Neuron (in vitro differentiated cells): ENCODE results near the gene GFOD1.

ENCODE experiments used
- H2AFZ ChIP-seq: one replicate; pipeline ENCODE4 v1.6.1; 2013; ENCODE audit warnings: low read depth, mild to moderate bottlenecking, inconsistent platforms, low read length, moderate library complexity
- H3K27me3 ChIP-seq: one replicate; pipeline ENCODE4 v1.6.1; 2013; ENCODE audit warnings: low read length; ENCODE audit not compliant: insufficient read depth
- H3K36me3 ChIP-seq: one replicate; pipeline ENCODE4 v1.6.1; 2013; ENCODE audit warnings: low read length; ENCODE audit not compliant: insufficient read depth
- H3K4me1 ChIP-seq: one replicate; pipeline ENCODE4 v1.6.1; 2013; ENCODE audit warnings: low read length; ENCODE audit not compliant: insufficient read depth
- H3K4me3 ChIP-seq: 2 replicates; pipeline ENCODE4 v1.5.1; 2013; ENCODE audit warnings: mild to moderate bottlenecking, low read length, moderate library complexity
- H3K9me3 ChIP-seq: one replicate; pipeline ENCODE4 v1.6.1; 2013; ENCODE audit warnings: low read length

The GFOD1 gene

GRCh38 chr6:13412639-13413465, 74.5 kb downstream of the GFOD1 start:
- Histone ChIP-seq H2AFZ (no peak overlapping the region), H3K36me3 (no peaks in the 10 kb centered on the region), H3K4me3 (no peak overlapping the region), H3K27me3 (no peaks in the 10 kb centered on the region), H3K9me3 (no peaks in the 10 kb centered on the region), H3K4me1 (peaks cover 12% of the 10 kb centered on the region)

DNA sequence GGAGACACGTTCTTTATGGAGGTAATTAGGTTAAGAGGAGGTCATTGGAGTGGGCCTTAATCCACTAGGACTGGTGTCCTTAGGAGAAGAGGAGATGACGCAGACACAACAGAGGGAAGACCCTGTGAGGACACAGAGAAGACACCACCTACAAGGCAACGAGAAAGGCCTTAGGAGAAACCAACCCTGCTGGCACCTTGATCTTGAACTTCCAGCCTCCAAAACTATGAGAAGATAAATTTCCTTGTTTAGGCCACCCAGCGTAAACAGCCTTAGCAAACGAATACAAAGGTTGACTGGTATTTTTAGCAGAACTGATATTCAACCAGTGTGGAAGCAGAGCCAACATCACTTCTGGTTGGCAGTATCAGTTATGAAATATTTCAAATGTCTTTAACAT, 75.2 kb downstream of the GFOD1 start:
- Histone ChIP-seq H3K9me3 (no peaks in the 10 kb centered on the region), H3K27me3 (no peaks in the 10 kb centered on the region), H3K36me3 (no peaks in the 10 kb centered on the region), H2AFZ (no peak overlapping the region), H3K4me1 (peaks cover 19% of the 10 kb centered on the region), H3K4me3 (no peak overlapping the region)

DNA sequence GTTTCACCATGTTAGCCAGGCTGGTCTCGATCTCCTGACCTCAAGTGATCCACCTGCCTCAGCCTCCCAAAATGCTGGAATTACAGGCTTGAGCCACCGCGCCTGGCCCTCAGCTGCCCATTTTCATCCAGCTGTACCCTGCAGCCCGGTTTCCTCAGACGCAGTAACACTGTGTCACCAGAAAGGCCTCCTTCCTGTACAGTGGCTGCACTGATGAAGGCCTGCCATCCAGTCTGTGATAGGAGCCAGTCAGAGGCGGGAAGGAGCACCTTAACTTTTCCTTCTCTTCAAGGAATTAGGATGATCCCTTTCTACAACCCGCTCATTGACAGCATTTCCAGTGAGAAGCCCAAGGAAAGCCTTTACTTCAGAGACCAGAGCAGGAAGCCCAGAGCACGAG, 75.9 kb downstream of the GFOD1 start:
- Histone ChIP-seq H3K27me3 (no peaks in the 10 kb centered on the region), H3K4me3 (no peak overlapping the region), H3K4me1 (peaks cover 23% of the 10 kb centered on the region), H3K9me3 (no peaks in the 10 kb centered on the region), H2AFZ (no peak overlapping the region), H3K36me3 (no peaks in the 10 kb centered on the region)

GRCh38 chr6:13409991-13410390, 77.4 kb downstream of the GFOD1 start:
- Histone ChIP-seq H3K4me1 (peaks cover 23% of the 10 kb centered on the region), H3K36me3 (no peaks in the 10 kb centered on the region), H3K4me3 (no peak overlapping the region), H3K27me3 (no peaks in the 10 kb centered on the region), H2AFZ (no peak overlapping the region), H3K9me3 (no peaks in the 10 kb centered on the region)

GRCh38 chr6:13407709-13408695, 79.4 kb downstream of the GFOD1 start:
- no peaks in the 10 kb centered on the region for H3K27me3 ChIP-seq
- H2AFZ ChIP-seq = no peak overlapping the region
- no peaks in the 10 kb centered on the region for H3K36me3 ChIP-seq
- H3K9me3 ChIP-seq = no peaks in the 10 kb centered on the region
- peaks cover 20% of the 10 kb centered on the region for H3K4me1 ChIP-seq
- H3K4me3 ChIP-seq = no peak overlapping the region

GRCh38 chr6:13407368-13407708, 80.1 kb downstream of the GFOD1 start:
- Histone ChIP-seq H3K4me3 (no peak overlapping the region), H3K36me3 (no peaks in the 10 kb centered on the region), H3K27me3 (no peaks in the 10 kb centered on the region), H3K9me3 (no peaks in the 10 kb centered on the region), H2AFZ (no peak overlapping the region), H3K4me1 (peaks cover 17% of the 10 kb centered on the region)

DNA sequence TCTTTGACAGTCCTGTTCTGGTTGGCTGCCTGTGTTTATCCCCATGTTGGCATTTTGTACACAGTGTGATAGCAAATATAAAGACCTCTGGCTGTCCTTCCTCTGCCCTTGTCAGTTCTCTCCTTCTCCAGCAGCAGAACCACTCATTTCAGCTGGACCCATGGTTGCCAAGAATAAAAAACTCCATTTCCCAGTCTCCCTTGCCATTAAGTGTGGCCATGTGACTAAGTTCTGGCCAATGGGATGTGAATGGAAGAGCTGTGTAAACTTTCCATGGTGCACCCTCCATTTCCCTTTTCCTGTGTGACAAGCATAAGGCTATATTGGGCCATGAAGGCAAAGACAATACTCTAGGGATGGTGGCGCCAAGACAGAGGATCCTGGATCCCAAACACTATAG, 80.6 kb downstream of the GFOD1 start:
- no peak overlapping the region for H3K4me3 ChIP-seq
- H3K4me1 ChIP-seq = peaks cover 15% of the 10 kb centered on the region
- H3K36me3 ChIP-seq = no peaks in the 10 kb centered on the region
- no peaks in the 10 kb centered on the region for H3K9me3 ChIP-seq
- H2AFZ ChIP-seq = no peak overlapping the region
- no peaks in the 10 kb centered on the region for H3K27me3 ChIP-seq

- Histone ChIP-seq H3K9me3 (no peaks in the 10 kb centered on the region), H3K27me3 (no peaks in the 10 kb centered on the region), H2AFZ (no peak overlapping the region), H3K36me3 (no peaks in the 10 kb centered on the region), H3K4me3 (no peak overlapping the region), H3K4me1 (peaks cover 15% of the 10 kb centered on the region)
Observed at GRCh38 chr6:13405961-13406477, 81.4 kb downstream of the GFOD1 start.

DNA sequence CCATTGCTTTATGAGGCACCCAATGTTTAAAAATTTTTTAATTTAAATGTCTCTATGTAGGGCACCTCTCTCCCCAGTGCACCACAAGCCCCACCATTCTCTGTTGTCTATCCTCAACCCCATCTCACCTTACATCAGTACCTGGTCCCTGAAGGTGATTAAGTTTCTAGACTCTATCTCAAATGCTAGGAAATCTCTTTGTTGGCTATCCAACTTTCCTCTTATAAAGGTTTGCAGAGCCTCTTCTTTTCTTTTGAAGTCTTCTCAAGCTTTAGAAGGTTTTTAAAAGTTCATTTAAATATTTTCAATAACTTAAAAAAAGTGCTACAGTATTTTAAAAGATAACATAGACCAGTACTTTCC, 82.5 kb downstream of the GFOD1 start:
- Histone ChIP-seq H3K36me3 (no peaks in the 10 kb centered on the region), H3K4me1 (peaks cover 15% of the 10 kb centered on the region), H3K27me3 (no peaks in the 10 kb centered on the region), H3K9me3 (no peaks in the 10 kb centered on the region), H3K4me3 (no peak overlapping the region), H2AFZ (no peak overlapping the region)

DNA sequence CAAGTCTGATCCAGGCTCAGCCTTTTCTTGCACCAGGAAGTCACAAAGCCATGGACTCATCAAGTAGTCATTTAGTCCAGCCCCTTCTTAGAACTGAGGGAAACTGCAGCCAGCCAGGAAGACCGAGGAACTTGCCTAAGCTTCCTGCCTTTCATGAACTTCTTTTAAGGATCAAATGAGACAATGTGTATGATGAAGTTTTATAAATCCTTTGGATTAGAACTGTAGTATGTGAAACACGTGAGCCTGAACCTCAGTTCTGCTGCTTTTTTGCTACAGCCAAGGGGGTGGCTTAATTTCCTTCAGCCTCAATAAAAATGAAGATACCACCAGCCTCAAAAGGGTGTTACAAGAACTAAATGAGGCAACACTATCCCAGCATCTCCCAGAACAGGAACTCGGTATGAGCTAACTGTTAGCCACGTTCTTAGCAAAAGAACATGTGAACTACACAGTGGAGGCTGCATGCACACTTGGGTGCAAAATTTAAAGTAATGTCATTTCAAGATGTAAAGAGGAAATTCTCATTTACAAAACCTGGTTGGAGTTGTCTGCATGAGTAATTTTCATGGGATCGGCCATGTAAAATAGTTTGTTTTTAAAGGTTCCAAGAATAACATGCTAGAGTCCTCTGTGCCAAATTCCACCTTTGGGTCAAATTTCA, 83.0 kb downstream of the GFOD1 start:
- Histone ChIP-seq H3K4me3 (no peak overlapping the region), H3K9me3 (no peaks in the 10 kb centered on the region), H3K36me3 (no peaks in the 10 kb centered on the region), H2AFZ (no peak overlapping the region), H3K27me3 (no peaks in the 10 kb centered on the region), H3K4me1 (peaks cover 15% of the 10 kb centered on the region)

DNA sequence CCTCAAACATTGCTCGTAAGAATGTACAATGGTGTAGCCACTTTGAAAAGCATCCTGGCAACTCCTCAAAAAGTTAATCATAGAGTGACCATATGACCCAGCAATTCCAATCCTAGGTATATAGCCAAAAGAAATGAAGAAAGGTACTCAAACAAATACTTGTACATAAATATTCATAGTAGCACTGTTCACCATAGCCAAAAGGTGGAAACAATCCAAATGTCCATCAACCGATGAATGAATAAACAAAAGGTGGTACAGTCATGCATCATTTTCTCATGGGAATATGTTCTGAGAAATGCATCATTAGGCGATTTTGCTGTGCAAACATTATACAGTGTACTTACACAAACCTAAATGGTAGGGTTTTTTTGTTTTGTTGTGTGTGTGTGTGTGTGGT, 84.7 kb downstream of the GFOD1 start:
- no peaks in the 10 kb centered on the region for H3K9me3 ChIP-seq
- no peak overlapping the region for H2AFZ ChIP-seq
- H3K4me1 ChIP-seq = peaks cover 10% of the 10 kb centered on the region

DNA sequence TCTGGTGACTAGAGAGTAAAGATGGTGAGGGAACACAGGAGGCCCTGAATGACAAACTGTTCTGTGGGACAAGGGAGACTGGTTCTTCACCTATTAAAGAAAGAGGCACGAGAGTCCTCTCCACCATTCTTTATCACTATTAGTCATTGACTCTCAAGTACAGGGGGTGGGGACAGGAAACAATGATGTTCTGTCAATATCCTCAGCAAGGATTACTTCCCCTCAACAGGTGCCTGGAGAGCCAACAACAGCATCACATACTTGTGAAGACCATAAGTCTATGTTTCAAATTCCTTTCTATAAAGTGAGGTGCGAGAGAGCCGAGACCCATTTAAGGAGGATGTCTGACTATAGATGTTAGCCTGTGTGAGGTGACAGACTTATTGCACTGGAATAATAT, 86.6 kb downstream of the GFOD1 start:
- no peaks in the 10 kb centered on the region for H3K9me3 ChIP-seq
- no peaks in the 10 kb centered on the region for H3K36me3 ChIP-seq
- no peaks in the 10 kb centered on the region for H3K4me1 ChIP-seq
- H3K4me3 ChIP-seq = no peak overlapping the region
- H2AFZ ChIP-seq = no peak overlapping the region
- H3K27me3 ChIP-seq = no peaks in the 10 kb centered on the region

More for the DNA sequence above, 84.7 kb downstream of the GFOD1 start:
- Histone ChIP-seq H3K27me3 (no peaks in the 10 kb centered on the region), H3K4me3 (no peak overlapping the region), H3K36me3 (no peaks in the 10 kb centered on the region)
